Brain pericyte (primary cell): ENCODE measurements around the gene PRIM1.
"Not testable (repeated sequence)": the region's sequence is repeated elsewhere in the genome, so short reads cannot be mapped to it uniquely, and the experiment has no call there.

Experiments
- DNase-seq: peaks from one replicate; pipeline ENCODE4 v3.0.0-alpha.2; 2012; ENCODE audit warnings: low read depth, low spot score

Gene PRIM1

DNA sequence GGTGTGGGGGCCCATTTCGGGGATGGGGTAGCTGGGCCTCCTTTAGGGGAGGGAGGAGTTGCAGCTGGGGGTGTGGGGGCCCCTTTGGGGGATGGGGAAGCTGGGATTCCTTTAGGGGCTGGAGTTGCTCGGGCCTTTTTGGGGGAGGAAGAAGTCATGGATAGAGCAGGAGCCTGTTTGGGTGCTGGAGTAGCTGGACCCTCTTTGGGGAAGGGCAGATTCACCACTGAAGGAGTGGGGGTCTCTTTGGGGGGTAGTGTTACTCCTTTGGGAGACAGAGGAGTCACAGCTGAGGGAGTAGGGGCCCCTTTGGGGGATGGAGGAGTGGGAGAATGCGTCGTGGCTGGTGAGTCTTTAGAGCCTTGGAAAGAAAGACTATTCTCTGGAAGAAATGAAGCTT is 33.5 kb downstream of the PRIM1 start:
- no peak for DNase-seq

GRCh38 chr12:56718149-56718548 is 34.0 kb downstream of the PRIM1 start:
- DNase-seq = no peak

DNA sequence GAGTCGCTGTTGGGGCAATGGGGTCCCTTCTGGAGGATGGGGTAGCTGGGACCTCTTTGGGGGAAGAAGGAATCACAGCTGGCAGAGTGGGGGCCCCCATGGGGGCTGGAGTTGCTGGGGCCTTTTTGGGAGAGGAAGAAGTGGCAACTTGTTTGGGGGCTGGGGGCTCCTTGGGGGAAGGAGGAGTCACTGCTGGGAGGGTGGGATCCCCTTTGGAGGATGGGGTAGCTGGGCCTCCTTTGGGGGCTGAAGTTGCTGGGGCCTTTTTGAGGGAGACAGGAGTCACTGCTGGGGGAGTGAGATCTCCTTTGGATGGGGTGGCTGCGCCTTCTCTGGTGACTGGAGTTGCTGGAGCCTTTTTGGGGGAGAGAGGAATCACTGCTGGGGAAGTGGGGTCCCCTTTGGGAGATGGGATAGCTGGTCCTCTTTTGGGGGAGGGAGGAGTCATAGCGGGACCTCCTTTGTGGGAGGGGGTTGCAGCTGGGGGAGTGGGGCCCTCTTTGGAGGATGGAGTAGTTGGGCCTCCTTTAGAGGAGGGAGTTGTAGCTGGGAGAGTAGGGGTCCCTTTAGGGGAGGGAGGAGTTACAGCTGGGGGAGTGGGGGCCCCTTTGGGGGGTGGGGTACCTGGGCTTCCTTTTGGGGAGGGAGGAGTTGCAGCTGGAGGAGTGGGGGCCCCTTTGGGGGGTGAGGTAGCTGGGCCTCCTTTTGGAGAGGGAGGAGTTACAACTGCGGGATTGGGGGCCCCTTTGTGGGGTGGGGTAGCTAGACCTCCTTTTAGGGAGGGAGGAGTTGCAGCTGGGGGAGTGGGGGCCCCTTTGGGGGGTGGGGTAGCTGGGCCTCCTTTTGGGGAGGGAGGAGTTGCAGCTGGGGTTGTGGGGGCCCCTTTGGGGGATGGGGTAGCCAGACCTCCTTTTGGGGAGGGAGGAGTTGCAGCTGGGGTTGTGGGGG is 34.9 kb downstream of the PRIM1 start:
- no peak for DNase-seq

DNA sequence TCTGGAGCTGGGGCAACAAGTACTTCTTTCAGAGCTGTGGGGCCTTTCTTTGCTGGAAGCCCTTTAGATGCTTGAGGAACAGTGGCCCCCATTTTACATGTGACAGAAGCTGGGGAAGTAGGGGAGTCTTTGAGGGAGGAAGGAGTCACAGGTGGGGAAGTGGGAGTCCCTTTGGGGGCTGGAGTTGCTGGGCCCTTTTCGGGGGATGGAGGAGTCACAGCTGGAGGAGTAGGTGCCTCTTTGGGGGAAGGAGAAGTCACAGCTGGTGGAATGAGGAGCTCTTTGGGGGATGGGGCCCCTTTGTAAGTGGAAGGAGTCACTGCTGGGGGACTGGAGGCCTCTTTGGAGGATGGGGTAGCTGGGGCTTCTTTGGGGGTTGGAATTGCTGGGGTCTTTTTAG is 35.7 kb downstream of the PRIM1 start:
- DNase-seq = no peak

- DNase-seq = no peak
These were observed 36.3 kb downstream of the PRIM1 start for GRCh38 chr12:56715798-56716197.

GRCh38 chr12:56714431-56714929 is 37.6 kb downstream of the PRIM1 start:
- no peak for DNase-seq

DNA sequence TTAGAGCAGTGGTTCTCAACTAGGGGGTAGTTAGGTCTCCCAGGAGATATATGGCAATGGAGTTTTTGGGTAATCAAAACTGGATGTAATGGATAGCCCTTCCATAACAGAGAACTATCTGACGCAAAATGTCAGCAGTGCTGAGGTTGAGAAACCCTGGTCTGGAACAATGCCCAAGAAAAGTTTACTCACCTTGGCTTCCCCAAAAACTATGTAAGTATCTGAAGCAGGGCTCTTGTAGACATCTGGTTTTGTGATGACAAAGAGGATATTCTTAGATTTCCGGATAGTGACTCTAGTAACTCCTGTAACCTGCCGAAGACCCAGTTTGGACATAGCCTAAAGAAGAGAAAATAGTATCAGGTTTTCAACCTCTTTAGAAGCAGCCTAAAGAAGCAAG is 38.8 kb downstream of the PRIM1 start:
- no peak for DNase-seq

DNA sequence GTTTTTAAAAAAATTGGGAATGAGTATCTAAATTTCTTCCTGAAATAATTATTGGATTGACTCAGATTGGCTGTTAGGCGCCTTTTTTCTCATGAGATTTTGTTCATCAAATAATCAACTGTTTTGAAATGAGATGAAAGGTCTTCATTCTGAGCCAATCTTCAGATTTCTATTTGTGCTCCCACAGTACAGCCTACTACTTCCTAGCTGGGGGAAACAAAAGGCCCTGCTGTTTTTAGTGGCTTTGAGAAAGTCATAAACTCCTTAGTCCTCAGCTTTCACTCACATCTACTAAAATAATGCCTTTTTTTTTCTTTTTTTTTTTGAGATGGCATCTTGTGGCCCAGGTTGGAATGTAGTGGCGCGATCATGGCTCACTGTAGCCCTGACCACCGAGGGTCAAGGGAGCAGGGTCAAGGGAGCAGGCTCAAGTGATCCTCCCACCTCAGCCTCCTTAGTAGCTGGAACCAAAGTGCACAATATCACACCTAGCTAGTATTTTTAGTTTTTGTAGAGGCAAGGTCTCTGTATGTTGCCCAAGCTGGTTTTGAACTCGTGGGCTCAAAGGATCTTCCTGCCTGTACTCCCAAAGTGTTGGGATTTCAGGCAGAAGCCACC is 42.3 kb downstream of the PRIM1 start:
- DNase-seq = no peak

DNA sequence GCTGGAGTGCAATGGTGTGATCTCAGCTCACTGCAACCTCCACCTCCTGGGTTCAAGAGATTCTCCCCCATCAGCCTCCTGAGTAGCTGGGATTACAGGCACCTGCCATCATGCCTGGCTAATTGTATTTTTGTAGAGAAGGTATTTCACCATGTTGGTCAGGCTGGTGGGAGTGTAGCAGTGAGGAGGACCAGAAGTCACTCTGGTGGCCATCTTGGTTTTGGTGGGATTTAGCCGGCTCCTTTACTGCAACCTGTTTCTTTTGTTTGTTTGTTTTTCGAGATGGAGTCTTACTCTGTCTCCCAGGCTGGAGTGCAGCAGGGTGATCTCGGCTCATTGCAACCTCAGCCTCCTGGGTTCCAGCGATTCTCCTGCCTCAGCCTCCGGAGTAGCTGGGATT is 47.6 kb downstream of the PRIM1 start:
- DNase-seq = not testable (repeated sequence)

- DNase-seq = no peak
These were observed 53.0 kb downstream of the PRIM1 start for GRCh38 chr12:56699020-56699661.

GRCh38 chr12:56695327-56696101 is 56.6 kb downstream of the PRIM1 start:
- no peak for DNase-seq

DNA sequence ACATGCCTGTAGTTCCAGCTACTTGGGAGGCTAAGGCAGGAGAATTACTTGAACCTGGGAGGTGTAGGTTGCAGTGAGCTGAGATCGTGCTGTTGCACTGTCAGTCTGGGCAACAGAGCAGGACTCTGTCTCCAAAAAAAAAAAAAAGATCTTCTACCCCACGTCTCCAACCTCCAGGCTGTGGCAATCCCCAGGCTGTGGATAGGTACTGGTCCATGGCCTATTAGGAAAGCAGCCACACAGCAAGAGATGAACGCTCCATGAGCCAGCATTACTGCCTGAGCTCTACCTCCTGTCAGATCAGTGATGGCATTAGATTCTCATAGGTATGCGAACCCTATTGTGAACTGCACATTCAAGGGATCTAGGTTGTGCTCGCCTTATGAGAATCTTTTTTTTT is 58.0 kb downstream of the PRIM1 start:
- DNase-seq = no peak

- DNase-seq = no peak
These were observed 63.3 kb downstream of the PRIM1 start for GRCh38 chr12:56688846-56689109.

DNA sequence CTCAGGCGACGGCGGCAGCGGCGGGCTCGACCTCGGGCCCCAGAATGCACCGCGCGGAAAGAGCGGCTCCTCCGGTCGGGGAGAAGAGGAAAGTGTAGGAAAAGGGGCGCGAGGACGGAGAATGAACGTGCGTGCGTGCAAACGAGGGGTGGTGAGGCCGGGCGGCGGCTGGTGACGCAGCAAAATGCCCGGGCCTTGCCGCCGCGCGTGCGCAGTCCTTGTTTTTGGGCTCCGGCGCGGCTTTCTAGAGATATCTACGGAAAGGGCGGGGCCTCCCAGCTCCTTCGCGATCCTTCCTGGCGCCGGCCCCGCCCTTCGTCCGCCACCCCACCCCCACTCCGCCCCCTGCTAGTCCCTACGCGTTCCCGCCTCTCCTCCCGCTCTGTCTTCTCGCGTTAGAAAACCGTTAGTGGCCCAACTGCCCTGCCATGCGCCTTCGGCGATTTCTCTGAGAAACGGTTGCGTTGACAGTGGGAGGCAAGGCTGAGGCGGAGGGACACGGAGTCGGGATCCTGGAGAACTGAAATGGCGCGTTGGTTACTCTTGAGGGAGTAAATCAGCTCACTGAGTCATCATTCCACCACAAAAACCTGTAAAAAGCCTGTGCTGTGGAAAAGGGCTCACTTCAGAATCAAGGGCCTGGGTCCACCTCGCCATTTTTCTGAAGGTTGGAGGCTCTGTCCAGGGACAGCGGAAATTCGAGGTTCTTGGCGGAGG is 63.8 kb downstream of the PRIM1 start, which contains the start of gene PTGES3:
Gene PTGES3, minus strand, starts transcription at position 156 of the 717 bp plus-strand sequence. CDS start 285 bp downstream, outside the sequence.
- peak; percentile 94 for DNase-seq

- no peak for DNase-seq
These were observed 64.6 kb downstream of the PRIM1 start for GRCh38 chr12:56687223-56688128.

DNA sequence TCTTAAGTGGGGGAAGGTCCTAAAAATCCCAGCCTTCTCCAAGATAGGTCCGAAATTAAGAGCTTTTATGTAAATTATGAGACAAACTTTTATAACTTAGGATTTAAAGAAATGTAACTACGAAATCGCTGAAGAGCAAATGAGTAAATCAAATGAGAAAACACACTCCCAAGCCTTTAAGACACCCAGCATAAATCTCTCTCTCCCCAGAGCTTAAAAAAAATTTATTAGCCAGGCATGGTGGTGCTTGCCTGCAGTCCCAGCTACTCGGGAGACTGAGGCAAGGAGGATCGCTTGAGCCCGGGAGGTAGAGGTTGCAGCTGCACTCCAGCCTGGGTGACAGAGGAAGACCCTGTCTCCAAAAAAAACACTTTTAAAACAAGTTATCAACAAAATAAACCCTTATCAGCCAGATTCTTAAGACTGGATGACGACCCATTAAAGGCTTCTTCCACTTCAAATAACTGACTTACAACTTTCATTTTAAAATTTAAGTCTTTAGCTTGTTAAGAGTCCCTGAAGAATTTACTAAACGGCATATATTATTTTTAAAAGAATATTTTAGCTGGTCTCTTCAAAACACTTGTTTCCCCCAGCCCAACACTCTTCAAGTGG is 67.3 kb downstream of the PRIM1 start:
- DNase-seq = no peak

DNA sequence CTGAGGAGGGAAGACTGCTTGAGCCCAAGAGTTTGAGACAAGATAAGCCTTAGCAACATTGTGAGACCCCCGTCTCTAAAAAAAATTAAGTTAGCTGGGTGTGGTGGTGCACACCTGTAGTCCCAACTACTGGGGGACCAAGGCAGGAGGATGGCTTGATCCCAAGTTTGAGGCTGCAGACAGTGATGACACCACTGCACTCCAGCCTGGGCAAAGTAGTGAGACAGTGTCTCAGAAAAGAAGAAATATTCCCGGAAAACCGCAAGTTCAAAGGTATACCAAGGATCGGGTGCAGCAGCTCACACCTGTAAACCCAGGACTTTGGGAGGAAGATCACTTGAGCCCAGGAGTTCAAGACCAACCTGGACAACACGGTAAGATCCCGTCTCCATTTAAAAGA is 69.8 kb downstream of the PRIM1 start:
- no peak for DNase-seq
